Measurements from ENCODE around the gene SPCS2. TPM values are rescaled to one million over a fixed set of nuclear protein-coding genes. Genes with fewer than 3 reads are reported as not detected.
"Not testable (repeated sequence)": the region's sequence is repeated elsewhere in the genome, so short reads cannot be mapped to it uniquely, and the experiment has no call there.

Gene SPCS2
- total RNA-seq, 1 donor = 43.5 TPM

DNA sequence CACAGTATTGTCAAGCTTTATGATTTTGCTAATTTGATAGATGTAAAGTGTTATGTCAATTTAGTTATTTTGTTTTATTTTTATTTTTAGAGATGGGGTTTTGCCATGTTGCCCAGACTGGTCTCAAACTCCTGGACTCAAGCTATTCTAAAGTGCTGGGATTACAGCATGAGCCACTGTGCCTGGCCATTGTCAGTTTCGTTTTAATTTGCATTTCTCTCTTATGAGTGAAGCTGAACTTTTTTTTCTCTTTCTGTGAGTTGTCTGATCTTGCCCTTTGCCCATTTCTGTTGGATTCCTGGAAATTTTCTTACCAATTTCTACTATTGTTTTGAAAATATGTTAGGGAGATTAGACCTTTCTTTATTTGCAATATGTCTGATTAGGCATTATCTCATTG is 55.1 kb downstream of the SPCS2 start:
- TF ChIP-seq, protein P1, sequence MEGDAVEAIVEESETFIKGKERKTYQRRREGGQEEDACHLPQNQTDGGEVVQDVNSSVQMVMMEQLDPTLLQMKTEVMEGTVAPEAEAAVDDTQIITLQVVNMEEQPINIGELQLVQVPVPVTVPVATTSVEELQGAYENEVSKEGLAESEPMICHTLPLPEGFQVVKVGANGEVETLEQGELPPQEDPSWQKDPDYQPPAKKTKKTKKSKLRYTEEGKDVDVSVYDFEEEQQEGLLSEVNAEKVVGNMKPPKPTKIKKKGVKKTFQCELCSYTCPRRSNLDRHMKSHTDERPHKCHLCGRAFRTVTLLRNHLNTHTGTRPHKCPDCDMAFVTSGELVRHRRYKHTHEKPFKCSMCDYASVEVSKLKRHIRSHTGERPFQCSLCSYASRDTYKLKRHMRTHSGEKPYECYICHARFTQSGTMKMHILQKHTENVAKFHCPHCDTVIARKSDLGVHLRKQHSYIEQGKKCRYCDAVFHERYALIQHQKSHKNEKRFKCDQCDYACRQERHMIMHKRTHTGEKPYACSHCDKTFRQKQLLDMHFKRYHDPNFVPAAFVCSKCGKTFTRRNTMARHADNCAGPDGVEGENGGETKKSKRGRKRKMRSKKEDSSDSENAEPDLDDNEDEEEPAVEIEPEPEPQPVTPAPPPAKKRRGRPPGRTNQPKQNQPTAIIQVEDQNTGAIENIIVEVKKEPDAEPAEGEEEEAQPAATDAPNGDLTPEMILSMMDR (IDR thresholded peaks at IDR 0.05; ENCODE audit: insufficient read depth, low read length) = no peak
- no peak for DNase-seq (ENCODE audit: low read depth)

DNA sequence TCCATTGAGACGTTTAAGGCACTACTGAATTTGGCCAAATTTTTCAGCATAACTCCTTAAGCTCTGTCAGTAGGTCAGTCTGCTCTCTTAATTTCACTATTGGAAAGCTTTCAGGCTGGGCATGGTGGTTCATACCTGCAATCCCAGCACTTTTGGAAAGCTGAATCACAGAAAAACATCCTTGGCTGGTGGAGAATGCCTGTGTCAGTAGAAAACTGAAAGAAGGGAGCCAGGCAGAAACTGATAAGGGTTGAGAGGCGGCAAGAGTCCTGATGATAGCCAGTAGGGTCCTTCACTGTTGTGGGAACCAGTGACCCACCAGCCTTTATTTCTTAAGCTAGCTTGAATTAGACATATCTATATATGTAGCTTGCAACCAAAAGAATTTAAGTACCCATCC is 62.3 kb downstream of the SPCS2 start:
- H3K4me3 ChIP-seq (ENCODE audit: low read depth, low read length) = no peak overlapping the region
- TF ChIP-seq, protein P1 (IDR thresholded peaks at IDR 0.05; ENCODE audit: insufficient read depth, low read length) = no peak
- no peak for DNase-seq (ENCODE audit: low read depth)

More for the DNA sequence above, 55.1 kb downstream of the SPCS2 start:
- H3K4me3 ChIP-seq (ENCODE audit: low read depth, low read length) = no peak overlapping the region

DNA sequence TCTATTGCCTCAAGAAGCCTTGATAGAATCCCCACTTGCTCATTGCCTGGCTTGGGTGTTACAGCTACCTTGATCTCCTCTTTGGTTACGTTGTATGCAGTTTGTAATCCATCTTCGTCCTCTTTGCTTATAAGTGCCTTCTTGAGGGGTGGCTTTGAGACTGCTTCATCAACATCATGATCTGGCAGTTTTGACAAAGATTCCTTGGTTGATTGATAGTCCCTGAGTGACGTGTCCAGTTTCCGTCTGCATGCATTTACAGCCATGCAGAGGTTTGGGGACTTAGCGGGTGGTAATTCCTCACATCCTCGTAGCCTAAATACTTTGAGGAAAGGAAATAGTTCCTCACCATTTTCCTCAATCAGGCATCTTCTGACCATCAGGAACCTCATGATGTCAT is 62.8 kb downstream of the SPCS2 start:
- TF ChIP-seq, protein P1 (IDR thresholded peaks at IDR 0.05; ENCODE audit: insufficient read depth, low read length) = no peak
- H3K4me3 ChIP-seq (ENCODE audit: low read depth, low read length) = no peak overlapping the region

DNA sequence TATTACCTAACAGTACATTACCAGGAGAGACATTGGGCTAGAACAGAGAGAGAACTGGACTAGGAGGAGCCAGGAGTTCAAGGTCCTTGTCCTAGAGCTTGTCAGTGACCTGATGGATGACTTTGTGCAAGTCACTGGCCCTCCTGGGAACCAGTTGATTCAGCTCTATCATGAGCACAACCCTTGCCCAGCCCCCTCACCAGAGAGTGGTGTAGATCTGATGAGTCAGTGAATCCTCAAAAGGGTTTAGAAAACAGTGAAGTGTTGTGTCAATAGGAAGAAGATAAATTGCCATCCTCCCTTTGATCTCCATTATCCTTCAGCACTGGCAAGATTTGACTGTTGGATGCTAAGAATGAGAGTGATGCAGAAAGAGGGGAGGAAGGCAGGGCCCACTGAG is 64.0 kb downstream of the SPCS2 start:
- H3K4me3 ChIP-seq (ENCODE audit: low read depth, low read length) = no peak overlapping the region
- DNase-seq (ENCODE audit: low read depth) = no peak
- TF ChIP-seq, protein P1 (IDR thresholded peaks at IDR 0.05; ENCODE audit: insufficient read depth, low read length) = no peak

More for the DNA sequence above, 62.8 kb downstream of the SPCS2 start:
- no peak for DNase-seq (ENCODE audit: low read depth)

DNA sequence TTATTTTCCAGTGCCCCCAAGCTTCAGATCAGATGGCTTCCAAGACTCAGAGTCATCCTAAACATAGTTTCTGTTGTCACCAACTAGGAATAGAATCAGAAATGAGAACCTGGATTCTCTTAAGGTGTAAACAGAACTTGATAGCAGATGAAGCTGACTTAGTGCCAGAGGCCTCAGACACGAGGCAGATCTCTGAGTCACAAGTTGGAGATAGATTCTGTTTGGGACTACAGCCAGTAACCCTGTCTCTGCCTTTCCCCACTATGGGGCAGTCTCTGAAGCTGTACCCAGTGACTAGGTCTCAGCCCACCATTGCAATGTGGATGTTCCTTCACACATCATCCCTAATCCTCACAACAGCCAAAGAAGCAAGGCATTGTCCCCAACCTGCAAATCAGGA is 65.1 kb downstream of the SPCS2 start:
- peak; percentile 79 for DNase-seq (ENCODE audit: low read depth)
- TF ChIP-seq, protein P1 (IDR thresholded peaks at IDR 0.05; ENCODE audit: insufficient read depth, low read length) = peak; percentile 36
- H3K4me3 ChIP-seq (ENCODE audit: low read depth, low read length) = no peak overlapping the region

DNA sequence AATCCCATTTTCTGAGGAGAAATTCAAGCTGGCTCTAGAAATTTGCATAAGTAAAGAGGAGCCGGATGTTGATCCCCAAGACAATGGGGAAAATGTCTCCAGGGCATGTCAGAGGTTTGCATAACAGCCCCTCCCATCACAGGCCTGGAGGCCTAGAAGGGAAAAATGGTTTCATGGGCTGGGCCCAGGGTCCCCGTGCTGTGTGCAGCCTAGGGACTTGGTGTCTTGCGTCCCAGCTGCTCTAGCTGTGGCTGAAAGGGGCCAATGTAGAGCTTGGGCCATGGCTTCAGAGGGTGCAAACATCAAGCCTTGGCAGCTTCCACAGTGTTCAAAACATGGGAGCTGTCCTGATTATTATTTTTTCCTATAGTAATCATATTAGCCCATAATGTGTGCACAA is 70.1 kb downstream of the SPCS2 start:
- not testable (repeated sequence) for H3K4me3 ChIP-seq (ENCODE audit: low read depth, low read length); DNase-seq (ENCODE audit: low read depth)

DNA sequence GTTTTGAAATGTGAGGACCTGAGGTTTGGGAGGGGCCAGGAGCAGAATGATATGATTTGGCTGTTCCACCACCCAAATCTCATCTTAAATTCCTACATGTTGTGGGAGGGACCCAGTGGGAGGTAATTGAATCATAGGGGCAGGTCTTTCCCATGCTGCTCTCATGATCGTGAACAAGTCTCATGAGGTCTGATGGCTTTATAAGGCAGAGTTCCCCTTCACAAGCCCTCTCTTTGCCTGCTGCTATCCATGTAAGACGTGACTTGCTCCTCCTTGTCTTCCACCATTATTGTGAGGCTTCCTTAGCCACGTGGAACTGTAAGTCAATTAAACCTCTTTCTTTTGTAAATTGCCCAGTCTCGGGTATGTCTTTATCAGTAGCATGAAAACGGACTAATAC is 71.3 kb downstream of the SPCS2 start:
- not testable (repeated sequence) for DNase-seq (ENCODE audit: low read depth); H3K4me3 ChIP-seq (ENCODE audit: low read depth, low read length)

DNA sequence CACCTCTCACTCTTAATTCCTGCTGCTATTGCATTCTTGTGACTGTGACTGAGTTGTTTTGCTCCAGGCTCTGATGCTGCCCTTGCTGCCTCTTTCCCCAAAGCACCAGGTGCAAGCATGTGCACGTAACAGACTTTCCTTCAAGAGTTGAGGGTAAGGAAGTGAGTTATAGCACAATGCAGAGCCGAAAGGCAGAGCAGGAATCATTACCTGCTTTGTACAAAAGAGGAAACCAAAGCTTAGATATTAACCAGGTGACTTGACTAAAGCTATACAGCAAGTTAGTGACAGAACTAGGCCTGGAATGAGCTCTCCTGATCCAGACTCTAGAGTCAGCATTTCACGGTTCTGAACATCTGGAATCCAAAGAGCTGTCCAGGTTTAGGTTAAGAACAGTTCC is 73.2 kb downstream of the SPCS2 start:
- TF ChIP-seq, protein P1 (IDR thresholded peaks at IDR 0.05; ENCODE audit: insufficient read depth, low read length) = no peak
- no peak for DNase-seq (ENCODE audit: low read depth)
- no peak overlapping the region for H3K4me3 ChIP-seq (ENCODE audit: low read depth, low read length)
